ENCODE data around the gene SLC6A9.

GRCh38 chr1:44037154-44037553, 5.9 kb upstream of the SLC6A9 start:
- no peak for TF ChIP-seq POLR2A (IDR thresholded peaks at IDR 0.05)
- no peak for TF ChIP-seq CTCF (IDR thresholded peaks at IDR 0.05)
